ENCODE results near the gene ETF1. TPM values are rescaled to one million over a fixed set of nuclear protein-coding genes. Genes with fewer than 3 reads are reported as not detected.
A peak's percentile ranks its signal among the peaks of the same experiment; 100 is the strongest.
"Not testable (repeated sequence)": the region's sequence is repeated elsewhere in the genome, so short reads cannot be mapped to it uniquely, and the experiment has no call there.

Gene ETF1
- total RNA-seq, 1 experiment from 2014 or later = 140 TPM

DNA sequence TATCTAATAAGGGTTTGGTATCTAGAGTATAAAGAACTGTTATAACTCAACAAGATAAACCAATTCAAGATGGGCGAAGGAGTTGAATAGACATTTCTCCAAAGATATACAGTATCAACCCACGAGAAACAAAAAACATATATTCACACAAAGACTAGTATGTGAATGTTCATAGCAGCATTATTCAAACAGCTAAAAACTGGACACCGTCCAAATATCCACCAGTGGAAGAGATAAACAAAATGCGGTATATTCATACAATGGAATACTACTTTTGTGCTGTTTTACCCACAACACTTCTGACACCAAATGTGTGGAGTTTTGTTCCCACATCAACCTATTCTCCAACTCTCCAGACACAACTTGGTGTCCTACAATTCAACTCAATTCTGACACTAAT, 44.7 kb downstream of the ETF1 start:
- H3K4me1 ChIP-seq = no peaks in the 10 kb centered on the region
- H3K27ac ChIP-seq = no peak overlapping the region
- no peak for DNase-seq
- no peak overlapping the region for H3K4me3 ChIP-seq
- H3K27me3 ChIP-seq = no peaks in the 10 kb centered on the region
- H3K9me3 ChIP-seq (replicated peaks) = no peaks in the 10 kb centered on the region
- H3K36me3 ChIP-seq = no peaks in the 10 kb centered on the region

- Histone ChIP-seq H3K4me1 (peaks cover 5% of the 10 kb centered on the region), H3K27me3 (peaks cover 7% of the 10 kb centered on the region; the same call in 1 of the 2 replicates), H3K4me3 (no peak overlapping the region), H3K9me3 (replicated peaks) (no peaks in the 10 kb centered on the region), H3K36me3 (no peaks in the 10 kb centered on the region), H3K27ac (no peak overlapping the region)
- DNase-seq = no peak
Measured at GRCh38 chr5:138495351-138495750, 47.7 kb downstream of the ETF1 start.

- H3K9me3 ChIP-seq (replicated peaks) = no peaks in the 10 kb centered on the region
- peaks cover 5% of the 10 kb centered on the region for H3K4me1 ChIP-seq
- H3K36me3 ChIP-seq = no peaks in the 10 kb centered on the region
- DNase-seq = peak in 1 of 2 experiments; percentile 21
- peak overlapping the region; percentile 61 for H3K4me3 ChIP-seq
- no peak overlapping the region for H3K27ac ChIP-seq
- H3K27me3 ChIP-seq = peaks cover 14% of the 10 kb centered on the region; the same call in 1 of the 2 replicates
Measured at GRCh38 chr5:138492560-138493045, 50.4 kb downstream of the ETF1 start.

DNA sequence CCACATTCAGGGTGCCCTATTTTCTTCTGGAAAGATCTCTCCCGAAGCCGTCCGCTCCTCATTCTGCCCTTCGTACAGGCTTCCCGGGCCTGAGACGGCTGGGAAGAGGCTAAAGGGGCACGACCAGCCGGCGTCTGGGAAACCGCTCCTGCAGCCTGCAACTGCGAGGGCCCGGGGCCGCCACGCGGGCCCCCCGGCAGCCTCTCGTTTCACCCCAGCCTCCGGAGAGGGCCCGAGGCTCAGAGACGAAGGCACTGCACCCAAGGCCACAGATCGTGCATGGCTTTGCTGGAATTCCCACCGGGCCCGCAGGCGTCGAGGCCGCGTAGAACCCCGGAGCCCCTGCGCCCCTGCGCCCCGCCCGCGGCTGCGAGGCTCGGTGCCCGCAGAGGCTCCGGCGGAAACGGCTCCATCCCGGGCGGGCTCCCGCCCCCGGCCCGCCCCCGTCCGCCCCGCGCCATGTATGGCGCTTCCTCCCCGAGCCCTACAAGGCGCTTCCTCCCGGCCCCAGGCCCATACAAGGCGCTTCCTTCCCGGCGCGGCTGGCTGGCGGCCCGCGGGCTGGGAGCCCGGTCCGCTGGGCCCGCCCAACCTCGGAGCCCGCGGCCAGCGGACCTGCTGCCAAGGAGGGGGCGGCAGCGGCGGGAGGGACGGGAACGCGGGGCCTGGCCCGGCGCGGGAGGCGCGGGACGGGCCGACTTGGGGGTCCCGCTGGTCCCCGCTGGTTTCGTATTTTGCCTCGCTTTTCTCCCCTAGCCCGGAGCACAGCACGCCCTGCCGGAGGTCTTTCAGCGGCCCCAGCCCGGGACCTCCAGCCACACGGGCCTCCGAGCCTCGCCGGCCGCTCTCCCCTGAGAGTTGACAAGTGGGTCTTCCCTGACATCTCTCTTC, 51.1 kb downstream of the ETF1 start:
- Histone ChIP-seq H3K27ac (no peak overlapping the region), H3K9me3 (replicated peaks) (no peaks in the 10 kb centered on the region), H3K36me3 (no peaks in the 10 kb centered on the region), H3K4me3 (peak overlapping the region; percentile 61), H3K27me3 (peaks cover 14% of the 10 kb centered on the region; the same call in 1 of the 2 replicates), H3K4me1 (peaks cover 5% of the 10 kb centered on the region)
- peak; percentile 85 to 87 for DNase-seq

- no peak for DNase-seq
- H3K36me3 ChIP-seq = no peaks in the 10 kb centered on the region
- no peaks in the 10 kb centered on the region for H3K9me3 ChIP-seq (replicated peaks)
- no peak overlapping the region for H3K27ac ChIP-seq
- peak overlapping the region; percentile 61 for H3K4me3 ChIP-seq
- peaks cover 5% of the 10 kb centered on the region for H3K4me1 ChIP-seq
- peaks cover 14% of the 10 kb centered on the region; the same call in 1 of the 2 replicates for H3K27me3 ChIP-seq
Measured at GRCh38 chr5:138491284-138491648, 51.8 kb downstream of the ETF1 start.

DNA sequence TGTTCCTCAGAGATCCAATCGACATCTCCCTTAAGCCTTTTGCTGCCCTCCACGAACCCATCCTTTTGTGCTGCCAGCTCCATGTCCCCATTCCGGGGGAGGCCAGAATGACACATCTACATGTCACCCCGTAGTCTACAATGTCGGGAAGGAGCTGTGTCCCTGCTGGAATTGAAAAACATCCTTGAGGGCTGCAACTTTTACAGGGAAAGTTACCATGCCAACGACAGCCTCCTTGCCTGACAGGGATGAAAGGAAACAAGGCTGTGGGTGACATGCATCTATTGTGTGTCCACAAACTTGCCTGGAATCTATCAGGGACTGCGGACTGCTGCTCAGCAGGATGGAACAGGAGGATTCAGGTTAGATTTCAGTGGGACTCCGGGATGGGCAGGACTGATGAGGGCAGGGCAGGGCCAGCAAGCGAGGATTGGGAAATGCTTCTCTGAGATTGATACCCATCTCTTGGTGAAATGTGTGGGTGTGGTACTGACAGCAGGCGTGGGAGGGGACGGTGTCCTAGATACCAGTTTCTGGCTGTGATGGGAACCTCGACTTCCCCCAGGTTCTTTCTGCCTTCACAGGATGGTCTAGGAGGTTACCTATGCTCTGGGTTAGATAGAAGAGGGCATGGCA, 52.3 kb downstream of the ETF1 start:
- no peaks in the 10 kb centered on the region for H3K36me3 ChIP-seq
- H3K9me3 ChIP-seq (replicated peaks) = no peaks in the 10 kb centered on the region
- DNase-seq = no peak
- H3K27me3 ChIP-seq = peaks cover 14% of the 10 kb centered on the region; the same call in 1 of the 2 replicates
- H3K4me3 ChIP-seq = no peak overlapping the region
- no peak overlapping the region for H3K27ac ChIP-seq
- H3K4me1 ChIP-seq = peaks cover 5% of the 10 kb centered on the region

DNA sequence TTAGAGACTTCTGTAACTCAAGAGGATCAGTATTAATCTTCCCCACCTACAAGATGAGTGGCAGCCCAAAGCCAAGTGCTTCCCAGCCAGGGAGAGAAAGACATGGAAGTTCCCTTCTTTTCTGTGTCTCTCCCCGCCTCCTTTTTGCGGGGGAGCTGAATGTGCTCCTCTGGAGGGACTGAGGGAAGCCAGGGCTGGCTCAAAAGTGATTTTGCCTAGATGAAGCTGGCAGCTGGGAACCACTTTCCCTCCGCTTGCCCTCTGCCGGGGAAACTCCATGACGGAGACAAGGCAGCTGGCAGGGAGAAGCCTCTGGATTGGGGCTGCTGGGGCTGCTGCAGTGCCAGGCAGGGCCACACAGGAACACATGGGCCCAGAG, 53.4 kb downstream of the ETF1 start:
- no peaks in the 10 kb centered on the region for H3K36me3 ChIP-seq
- peaks cover 5% of the 10 kb centered on the region for H3K4me1 ChIP-seq
- peaks cover 14% of the 10 kb centered on the region; the same call in 1 of the 2 replicates for H3K27me3 ChIP-seq
- H3K9me3 ChIP-seq (replicated peaks) = no peaks in the 10 kb centered on the region
- H3K4me3 ChIP-seq = no peak overlapping the region
- no peak overlapping the region for H3K27ac ChIP-seq
- no peak for DNase-seq

DNA sequence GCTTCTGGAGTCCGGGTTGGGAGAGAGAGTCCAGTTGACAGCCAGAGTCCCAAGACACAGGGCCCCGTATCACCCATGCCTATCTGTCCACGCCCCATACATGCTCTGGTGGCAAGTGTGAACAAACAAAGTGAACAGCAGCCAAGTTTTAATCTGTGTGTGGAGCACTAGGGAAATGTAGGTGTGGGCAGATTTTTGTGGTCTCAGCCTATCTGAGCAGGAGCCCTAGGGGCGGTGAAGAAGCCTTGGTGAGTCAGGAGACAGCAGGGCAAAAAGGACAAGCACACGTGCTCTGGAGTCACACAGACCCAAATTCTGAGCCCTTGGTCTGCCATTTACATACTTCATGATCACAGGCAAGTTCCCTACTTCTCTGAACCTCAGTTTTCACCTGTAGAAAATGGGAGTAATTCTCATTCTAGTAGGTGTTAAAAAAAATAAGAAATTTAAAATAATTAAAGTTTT, 54.5 kb downstream of the ETF1 start:
- no peaks in the 10 kb centered on the region for H3K9me3 ChIP-seq (replicated peaks)
- no peak overlapping the region for H3K27ac ChIP-seq
- H3K4me1 ChIP-seq = peaks cover 5% of the 10 kb centered on the region
- no peak overlapping the region for H3K4me3 ChIP-seq
- H3K36me3 ChIP-seq = no peaks in the 10 kb centered on the region
- no peak for DNase-seq
- H3K27me3 ChIP-seq = peaks cover 16% of the 10 kb centered on the region; the same call in 1 of the 2 replicates

GRCh38 chr5:138482638-138483037, 60.4 kb downstream of the ETF1 start:
- H3K4me3 ChIP-seq = no peak overlapping the region
- H3K36me3 ChIP-seq = no peaks in the 10 kb centered on the region
- H3K27ac ChIP-seq = no peak overlapping the region
- H3K4me1 ChIP-seq = no peaks in the 10 kb centered on the region
- peaks cover 14% of the 10 kb centered on the region for H3K27me3 ChIP-seq
- DNase-seq = no peak
- no peaks in the 10 kb centered on the region for H3K9me3 ChIP-seq (replicated peaks)

DNA sequence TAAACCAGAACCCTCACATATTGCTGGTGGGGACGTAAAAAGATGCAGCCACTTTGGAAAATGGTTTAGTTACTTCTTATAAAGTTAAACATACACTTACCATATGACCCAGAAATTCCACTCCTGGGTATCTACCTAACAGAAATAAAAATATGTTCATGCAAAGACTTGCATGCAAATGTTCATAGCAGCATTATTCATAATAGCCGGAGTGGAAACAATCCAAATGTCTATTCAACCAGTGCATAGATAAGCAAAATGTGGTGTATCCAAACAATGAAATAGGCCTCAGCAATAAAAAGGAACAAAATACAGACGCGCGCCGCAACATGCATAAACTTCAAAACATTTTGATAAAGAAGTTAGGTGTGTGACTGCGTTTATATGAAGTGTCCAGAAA, 66.1 kb downstream of the ETF1 start:
- Histone ChIP-seq H3K36me3 (no peaks in the 10 kb centered on the region), H3K4me1 (no peaks in the 10 kb centered on the region), H3K4me3 (no peak overlapping the region), H3K27me3 (peaks cover 7% of the 10 kb centered on the region; the same call in 1 of the 2 replicates), H3K27ac (no peak overlapping the region), H3K9me3 (replicated peaks) (no peaks in the 10 kb centered on the region)
- DNase-seq = no peak

GRCh38 chr5:138473151-138473550, 69.9 kb downstream of the ETF1 start:
- not testable (repeated sequence) for H3K36me3 ChIP-seq; H3K27ac ChIP-seq; H3K9me3 ChIP-seq (replicated peaks); H3K27me3 ChIP-seq; H3K4me1 ChIP-seq; DNase-seq; H3K4me3 ChIP-seq

- Histone ChIP-seq H3K9me3 (replicated peaks) (no peaks in the 10 kb centered on the region), H3K27me3 (no peaks in the 10 kb centered on the region; the same call in 1 of the 2 replicates), H3K27ac (no peak overlapping the region), H3K4me1 (no peaks in the 10 kb centered on the region), H3K4me3 (no peak overlapping the region), H3K36me3 (no peaks in the 10 kb centered on the region)
- no peak for DNase-seq
Measured at GRCh38 chr5:138472353-138472752, 70.7 kb downstream of the ETF1 start.

DNA sequence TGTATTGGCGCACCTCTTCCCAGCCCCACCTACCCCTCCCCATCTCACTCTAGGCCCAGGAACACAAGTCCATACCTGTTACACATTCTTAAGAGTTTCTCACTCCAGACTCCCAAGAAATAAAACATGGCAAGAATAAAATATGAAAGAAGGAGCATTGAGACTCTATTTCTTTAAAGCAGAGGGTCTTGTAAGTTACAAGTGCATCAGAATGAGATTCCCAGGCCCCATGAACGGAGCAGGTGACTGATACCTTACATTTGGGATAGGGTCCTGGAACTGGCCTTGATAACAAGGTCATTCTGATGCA, 72.0 kb downstream of the ETF1 start:
- Histone ChIP-seq H3K27me3 (no peaks in the 10 kb centered on the region), H3K4me1 (no peaks in the 10 kb centered on the region; the same call in 1 of the 2 replicates), H3K36me3 (no peaks in the 10 kb centered on the region), H3K4me3 (no peak overlapping the region), H3K27ac (no peak overlapping the region), H3K9me3 (replicated peaks) (no peaks in the 10 kb centered on the region)
- no peak for DNase-seq

DNA sequence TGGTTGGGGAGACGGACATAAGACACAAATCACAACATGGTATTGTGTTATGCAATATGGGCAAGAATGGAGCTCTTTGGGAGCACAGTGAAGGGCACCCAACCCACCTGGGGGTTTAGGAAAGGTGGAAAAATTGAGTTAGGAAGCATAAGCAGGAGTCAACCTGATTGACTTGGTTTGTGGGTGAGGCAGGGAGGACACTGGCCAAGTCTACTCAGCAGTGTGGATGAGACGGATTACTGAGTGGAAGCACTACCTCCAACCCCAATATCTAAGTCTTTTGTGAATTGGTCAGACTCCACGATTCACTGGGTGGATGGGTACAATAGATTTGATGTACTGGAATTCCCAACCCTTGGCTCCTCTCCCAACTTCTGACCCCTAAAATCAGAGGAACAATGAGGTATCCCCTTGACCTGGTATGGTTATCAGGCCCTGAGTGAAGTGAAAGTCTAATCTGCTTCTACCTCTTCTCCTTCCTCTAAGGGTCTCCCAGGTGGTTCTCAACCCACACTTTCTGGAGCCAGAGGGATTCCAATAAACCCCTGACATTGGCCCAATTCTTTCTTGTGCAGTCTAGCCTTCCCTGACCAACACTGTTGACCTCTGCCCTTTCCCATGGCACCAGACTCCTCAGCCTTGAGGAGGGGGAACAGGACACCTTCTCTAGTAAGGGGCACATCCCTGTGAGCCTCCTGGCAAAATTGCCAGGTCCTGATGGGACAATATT, 72.5 kb downstream of the ETF1 start:
- DNase-seq = no peak
- Histone ChIP-seq H3K4me1 (no peaks in the 10 kb centered on the region; the same call in 1 of the 2 replicates), H3K36me3 (no peaks in the 10 kb centered on the region), H3K4me3 (no peak overlapping the region), H3K27ac (no peak overlapping the region), H3K27me3 (no peaks in the 10 kb centered on the region), H3K9me3 (replicated peaks) (no peaks in the 10 kb centered on the region)
